Measurements from ENCODE around the gene TBC1D17.

DNA sequence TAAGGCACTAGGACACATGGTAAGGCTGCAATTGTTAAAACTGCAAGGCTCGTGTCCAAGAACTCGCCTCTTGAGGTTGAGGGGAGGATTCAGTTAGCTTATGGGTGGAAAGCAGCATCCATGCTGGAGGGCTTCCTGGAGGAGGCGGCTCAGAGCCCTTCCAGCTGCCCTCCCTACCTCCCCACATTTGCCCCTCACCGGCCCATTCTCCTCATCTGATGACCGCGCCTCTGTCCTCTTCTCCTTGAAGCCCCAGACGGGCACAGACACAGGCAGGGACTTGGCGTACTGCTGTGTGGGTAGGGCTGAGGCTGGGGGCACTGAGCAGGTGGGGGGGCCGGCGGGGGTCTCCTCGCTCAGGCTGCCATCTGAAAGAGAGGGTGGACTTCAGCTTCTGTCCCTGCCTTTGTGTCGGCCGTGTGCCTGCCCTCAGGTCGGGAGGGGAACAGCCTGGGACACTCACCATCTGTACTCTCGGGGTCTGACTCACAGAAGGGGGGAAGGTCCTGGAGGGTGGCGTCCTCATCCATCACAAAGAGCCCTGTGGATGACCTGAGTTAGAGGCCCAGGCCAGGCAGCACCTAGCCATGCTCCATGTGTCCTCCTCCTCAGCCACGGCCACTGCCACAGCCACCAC lies 6.0 kb upstream of the TBC1D17 start:
- TF ChIP-seq CTCF (conservative IDR thresholded peaks at IDR 0.05; ENCODE audit: low read length) (no peak), EZH2phosphoT487 (IDR thresholded peaks at IDR 0.05; ENCODE audit: borderline replicate concordance) (no peak)

Measured in Loucy (cell line).